Left cardiac atrium (tissue), 2 donors: ENCODE measurements around the gene SHISA2. TPM values are rescaled to one million over a fixed set of nuclear protein-coding genes. Genes with fewer than 3 reads are reported as not detected.

Source experiments
- total RNA-seq, 2 donors: library from RNA; stranded (reverse); fragmentation: NEBNext Ultra II Directional; extraction: Animal tissue kit (Norgen Biotek cat#: 25700); gene quantifications; one replicate each; pipeline ENCODE4 v1.2.1, GENCODE V29; 2021
- donor health status: DM: no; HTN: yes; CAD: no; lungs with severe emphysema.
- donor health status: DM: yes; HTN: yes; CAD: no.

SHISA2 gene
- total RNA-seq, 2 donors from 2014 or later: 0.15 to 0.65 TPM

Other genes starting within 250 kb of the SHISA2 start
- 10 to 100 TPM; 20.5 to 28.0 TPM for gene RNF6, start 170.3 kb upstream of the SHISA2 start, total RNA-seq
- gene CDK8, start 202.1 kb upstream of the SHISA2 start, total RNA-seq: 10 to 100 TPM in 1 of 2 donors, 1 to 10 TPM in 1; 9.2 to 10.5 TPM